Measurements from ENCODE around the gene KIF5B. TPM values are rescaled to one million over a fixed set of nuclear protein-coding genes. Genes with fewer than 3 reads are reported as not detected.

Gene KIF5B
- total and polyA plus RNA-seq, 4 donors, result 37.6 to 121 (median 68.0) TPM

- no peaks in the 10 kb centered on the region for H3K9me3 ChIP-seq (ENCODE audit: control insufficient read depth in 4 of 4, insufficient read depth in 3 of 4, low read length in 3 of 4)
- H3K36me3 ChIP-seq (ENCODE audit: control insufficient read depth in 4 of 4, insufficient read depth in 4 of 4, low read length in 4 of 4), result no peaks in the 10 kb centered on the region
- 70 to 83% methylated on average over 6 of the region's 6 CpGs for WGBS, 2 donors
- peaks cover 0 to 2% (median 0%) of the 10 kb centered on the region in 3 donors for H3K27me3 ChIP-seq (ENCODE audit: control insufficient read depth in 3 of 3, insufficient read depth in 3 of 3, low read length in 2 of 3)
- H3K4me3 ChIP-seq, result no peak overlapping the region
- ATAC-seq (ENCODE audit: insufficient read depth, low FRiP score) (no peak), DNase-seq (no peak)
- H3K4me1 ChIP-seq (ENCODE audit: control insufficient read depth in 5 of 5, insufficient read depth in 5 of 5, low read length in 5 of 5), result peaks cover 0 to 4% (median 0%) of the 10 kb centered on the region in 5 donors
- H3K27ac ChIP-seq (ENCODE audit: low read depth in 1 of 2, low read length in 1 of 2), result no peak overlapping the region
- H3K9ac ChIP-seq (ENCODE audit: insufficient read depth in 1 of 2, low read length in 2 of 2), result no peak overlapping the region
- no peak for TF ChIP-seq CTCF (IDR thresholded peaks at IDR 0.05; ENCODE audit: control extremely low read depth, extremely low read depth)
Measured at GRCh38 chr10:32077896-32078485, 21.8 kb upstream of the KIF5B start.

- no peak for TF ChIP-seq CTCF (IDR thresholded peaks at IDR 0.05; ENCODE audit: control extremely low read depth, extremely low read depth)
- H3K9me3 ChIP-seq (ENCODE audit: control insufficient read depth in 4 of 4, insufficient read depth in 3 of 4, low read length in 3 of 4), result no peaks in the 10 kb centered on the region
- no peaks in the 10 kb centered on the region for H3K27me3 ChIP-seq (ENCODE audit: control insufficient read depth in 3 of 3, insufficient read depth in 3 of 3, low read length in 2 of 3)
- H3K36me3 ChIP-seq (ENCODE audit: control insufficient read depth in 4 of 4, insufficient read depth in 4 of 4, low read length in 4 of 4), result no peaks in the 10 kb centered on the region
- H3K4me3 ChIP-seq, result no peak overlapping the region
- WGBS, 2 donors, result 94 to 100% methylated on average over 1 of the region's 1 CpG
- H3K27ac ChIP-seq (ENCODE audit: low read depth in 1 of 2, low read length in 1 of 2), result no peak overlapping the region
- DNase-seq (peak; percentile 57 to 84 (median 73)), ATAC-seq (ENCODE audit: insufficient read depth, low FRiP score) (no peak)
- no peak overlapping the region for H3K9ac ChIP-seq (ENCODE audit: insufficient read depth in 1 of 2, low read length in 2 of 2)
- H3K4me1 ChIP-seq (ENCODE audit: control insufficient read depth in 5 of 5, insufficient read depth in 5 of 5, low read length in 5 of 5), result peaks cover 0 to 6% (median 0%) of the 10 kb centered on the region in 5 donors
Measured at GRCh38 chr10:32073659-32074058, 17.4 kb upstream of the KIF5B start.

- DNase-seq, result no peak
- H3K27ac ChIP-seq (ENCODE audit: low read depth in 1 of 2, low read length in 1 of 2), result no peak overlapping the region
Measured at GRCh38 chr10:32073128-32073527, 16.9 kb upstream of the KIF5B start.

More at GRCh38 chr10:32073128-32073527, 16.9 kb upstream of the KIF5B start:
- no peak for TF ChIP-seq CTCF (IDR thresholded peaks at IDR 0.05; ENCODE audit: control extremely low read depth, extremely low read depth)
- ATAC-seq (ENCODE audit: insufficient read depth, low FRiP score), result no peak
- no peak overlapping the region for H3K4me3 ChIP-seq
- H3K4me1 ChIP-seq (ENCODE audit: control insufficient read depth in 5 of 5, insufficient read depth in 5 of 5, low read length in 5 of 5), result peaks cover 0 to 6% (median 2%) of the 10 kb centered on the region in 5 donors
- H3K36me3 ChIP-seq (ENCODE audit: control insufficient read depth in 4 of 4, insufficient read depth in 4 of 4, low read length in 4 of 4), result no peaks in the 10 kb centered on the region
- H3K27me3 ChIP-seq (ENCODE audit: control insufficient read depth in 3 of 3, insufficient read depth in 3 of 3, low read length in 2 of 3), result no peaks in the 10 kb centered on the region
- H3K9me3 ChIP-seq (ENCODE audit: control insufficient read depth in 4 of 4, insufficient read depth in 3 of 4, low read length in 3 of 4), result no peaks in the 10 kb centered on the region
- H3K9ac ChIP-seq (ENCODE audit: insufficient read depth in 1 of 2, low read length in 2 of 2), result no peak overlapping the region
- 98 to 99% methylated on average over 5 of the region's 5 CpGs for WGBS, 2 donors

Data from lung (tissue), 12 donors.